ENCODE data around the gene GLRX.

The GLRX gene

DNA sequence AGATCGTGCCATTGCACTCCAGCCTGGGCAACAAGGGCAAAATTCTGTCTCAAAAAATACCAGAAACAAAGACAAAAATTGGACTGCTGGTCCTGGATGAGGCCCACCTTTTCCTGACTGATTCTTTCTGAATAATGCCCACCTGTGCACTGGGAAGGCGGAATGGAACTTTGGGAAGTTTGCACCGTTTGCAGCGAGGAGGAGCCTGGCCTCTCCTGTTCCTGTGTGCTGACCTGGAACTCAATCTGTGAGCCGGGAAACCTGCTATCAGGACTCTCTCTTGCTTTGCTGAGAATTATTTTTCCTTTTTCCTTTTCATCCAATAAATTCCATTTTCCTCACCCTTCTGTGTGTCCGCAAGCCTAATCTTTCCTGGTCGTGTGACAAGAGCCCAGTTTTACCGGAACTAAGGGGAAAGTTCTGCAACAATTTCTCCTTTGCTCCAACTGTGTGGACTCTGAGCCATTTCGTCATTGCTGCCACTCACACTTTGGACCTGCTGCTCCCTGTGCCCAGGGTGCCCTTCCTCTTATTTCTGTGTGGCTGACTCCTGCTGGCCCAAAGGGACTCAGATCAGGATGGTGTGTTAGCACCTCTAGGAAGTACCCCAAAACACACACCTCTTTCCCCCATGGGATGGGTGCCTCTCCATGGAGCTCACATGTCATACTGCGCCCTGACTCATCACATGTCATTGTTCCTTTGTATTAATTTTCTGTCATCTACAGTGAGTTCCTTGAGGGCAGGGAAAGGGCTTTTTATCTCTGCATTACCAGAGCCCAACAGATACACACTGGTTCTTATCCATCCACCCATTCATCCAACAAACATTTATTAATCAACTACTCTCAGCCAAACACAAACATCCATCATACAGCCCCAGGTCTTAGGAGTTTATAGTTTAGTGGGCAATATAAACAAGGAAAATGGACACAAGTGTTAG, 4.7 kb upstream of the GLRX start:
- peaks cover 24% of the 10 kb centered on the region for H3K4me1 ChIP-seq (ENCODE audit: insufficient read depth, low read length, severe bottlenecking)
- no peaks in the 10 kb centered on the region for H3K9me3 ChIP-seq (ENCODE audit: low read length)
- H3K9ac ChIP-seq (ENCODE audit: low read length), result no peak overlapping the region
- no peak for TF ChIP-seq EZH2 (IDR thresholded peaks at IDR 0.05; ENCODE audit: borderline replicate concordance, low read length)
- TF ChIP-seq CTCF (IDR thresholded peaks at IDR 0.05; ENCODE audit: low read length), result no peak
- no peaks in the 10 kb centered on the region for H3K79me2 ChIP-seq (ENCODE audit: insufficient read depth, low read length)
- no peak overlapping the region for H3K4me2 ChIP-seq (ENCODE audit: low read length)
- H3K9me2 ChIP-seq (ENCODE audit: low read depth, low read length), result no peaks in the 10 kb centered on the region
- H3K36me3 ChIP-seq (ENCODE audit: insufficient read depth, low read length), result no peaks in the 10 kb centered on the region
- no peak overlapping the region for H3K4me3 ChIP-seq (ENCODE audit: low read depth, low read length, poor library complexity, severe bottlenecking)
- no peak overlapping the region for H2AFZ ChIP-seq (ENCODE audit: low read length)
- H3K27me3 ChIP-seq (ENCODE audit: insufficient read depth, low read length), result no peaks in the 10 kb centered on the region
- H4K20me1 ChIP-seq (ENCODE audit: insufficient read depth, low read length), result no peaks in the 10 kb centered on the region
- H3K27ac ChIP-seq (ENCODE audit: low read depth, low read length, poor library complexity, severe bottlenecking), result no peak overlapping the region
- no peaks in the 10 kb centered on the region for H3F3A ChIP-seq (ENCODE audit: insufficient read depth, low read length)

GRCh38 chr5:95825495-95825894, 3.0 kb upstream of the GLRX start:
- TF ChIP-seq CTCF (IDR thresholded peaks at IDR 0.05; ENCODE audit: low read length), result no peak
- no peak for TF ChIP-seq EZH2 (IDR thresholded peaks at IDR 0.05; ENCODE audit: borderline replicate concordance, low read length)
- Histone ChIP-seq H3K9me3 (ENCODE audit: low read length) (no peaks in the 10 kb centered on the region), H3K4me1 (ENCODE audit: insufficient read depth, low read length, severe bottlenecking) (peaks cover 39% of the 10 kb centered on the region), H3K27ac (ENCODE audit: low read depth, low read length, poor library complexity, severe bottlenecking) (no peak overlapping the region), H3K27me3 (ENCODE audit: insufficient read depth, low read length) (no peaks in the 10 kb centered on the region), H3K9ac (ENCODE audit: low read length) (no peak overlapping the region), H2AFZ (ENCODE audit: low read length) (no peak overlapping the region), H3K79me2 (ENCODE audit: insufficient read depth, low read length) (no peaks in the 10 kb centered on the region), H3K4me2 (ENCODE audit: low read length) (no peak overlapping the region), H3K4me3 (ENCODE audit: low read depth, low read length, poor library complexity, severe bottlenecking) (no peak overlapping the region), H3K36me3 (ENCODE audit: insufficient read depth, low read length) (no peaks in the 10 kb centered on the region), H3K9me2 (ENCODE audit: low read depth, low read length) (no peaks in the 10 kb centered on the region), H4K20me1 (ENCODE audit: insufficient read depth, low read length) (no peaks in the 10 kb centered on the region), H3F3A (ENCODE audit: insufficient read depth, low read length) (no peaks in the 10 kb centered on the region)

- Histone ChIP-seq H3K9ac (ENCODE audit: low read length) (no peak overlapping the region), H3K9me3 (ENCODE audit: low read length) (no peaks in the 10 kb centered on the region)
Observed at GRCh38 chr5:95824747-95825146, 2.2 kb upstream of the GLRX start.

More at GRCh38 chr5:95824747-95825146, 2.2 kb upstream of the GLRX start:
- no peaks in the 10 kb centered on the region for H4K20me1 ChIP-seq (ENCODE audit: insufficient read depth, low read length)
- no peak overlapping the region for H3K4me3 ChIP-seq (ENCODE audit: low read depth, low read length, poor library complexity, severe bottlenecking)
- H3K27me3 ChIP-seq (ENCODE audit: insufficient read depth, low read length), result no peaks in the 10 kb centered on the region
- H3K9me2 ChIP-seq (ENCODE audit: low read depth, low read length), result no peaks in the 10 kb centered on the region
- TF ChIP-seq EZH2 (IDR thresholded peaks at IDR 0.05; ENCODE audit: borderline replicate concordance, low read length) (no peak), CTCF (IDR thresholded peaks at IDR 0.05; ENCODE audit: low read length) (no peak)
- no peak overlapping the region for H2AFZ ChIP-seq (ENCODE audit: low read length)
- H3K27ac ChIP-seq (ENCODE audit: low read depth, low read length, poor library complexity, severe bottlenecking), result peak overlapping the region; percentile 83
- no peak overlapping the region for H3K4me2 ChIP-seq (ENCODE audit: low read length)
- no peaks in the 10 kb centered on the region for H3K79me2 ChIP-seq (ENCODE audit: insufficient read depth, low read length)
- no peaks in the 10 kb centered on the region for H3F3A ChIP-seq (ENCODE audit: insufficient read depth, low read length)
- H3K4me1 ChIP-seq (ENCODE audit: insufficient read depth, low read length, severe bottlenecking), result peaks cover 47% of the 10 kb centered on the region
- H3K36me3 ChIP-seq (ENCODE audit: insufficient read depth, low read length), result no peaks in the 10 kb centered on the region
